ENCODE measurements around the gene MRPL19. TPM values are rescaled to one million over a fixed set of nuclear protein-coding genes. Genes with fewer than 3 reads are reported as not detected.

The MRPL19 gene
- 47.6 to 51.7 TPM (median 49.9 TPM) in 3 replicates for total RNA-seq

GRCh38 chr2:75646583-75647425 is at the start of gene MRPL19:
Gene MRPL19 (plus strand): TSS chr2:75646783. CDS start chr2:75646808, 25 bp downstream.
- H3K36me3 Mint-ChIP-seq = peaks cover 19% of the 10 kb centered on the region
- H3K9me3 Mint-ChIP-seq = no peaks in the 10 kb centered on the region
- no peaks in the 10 kb centered on the region for H3K27me3 Mint-ChIP-seq (ENCODE audit: low read depth)
- TF ChIP-seq CTCF (IDR thresholded peaks at IDR 0.05; ENCODE audit: unreplicated experiment) = no peak
- peak; percentile 47 to 72 for DNase-seq (ENCODE audit: low spot score in 2 of 2, unreplicated experiment in 2 of 2)
- H3K27ac Mint-ChIP-seq = peak within 1 kb of the TSS; percentile 94
- peak within 1 kb of the TSS; percentile 94 for H3K4me3 Mint-ChIP-seq
- peaks cover 13% of the 10 kb centered on the region for H3K4me1 Mint-ChIP-seq

GRCh38 chr2:75596784-75597183 is 49.8 kb upstream of the MRPL19 start:
- no peaks in the 10 kb centered on the region for H3K9me3 Mint-ChIP-seq
- DNase-seq (ENCODE audit: low spot score in 2 of 2, unreplicated experiment in 2 of 2) = no peak
- H3K36me3 Mint-ChIP-seq = no peaks in the 10 kb centered on the region
- peaks cover 42% of the 10 kb centered on the region for H3K4me1 Mint-ChIP-seq
- H3K27ac Mint-ChIP-seq = peak overlapping the region; percentile 12
- no peak for TF ChIP-seq CTCF (IDR thresholded peaks at IDR 0.05; ENCODE audit: unreplicated experiment)
- no peak overlapping the region for H3K4me3 Mint-ChIP-seq
- no peaks in the 10 kb centered on the region for H3K27me3 Mint-ChIP-seq (ENCODE audit: low read depth)

- Mint-ChIP-seq H3K4me1 (peaks cover 40% of the 10 kb centered on the region), H3K36me3 (no peaks in the 10 kb centered on the region), H3K9me3 (no peaks in the 10 kb centered on the region), H3K27me3 (ENCODE audit: low read depth) (no peaks in the 10 kb centered on the region), H3K4me3 (no peak overlapping the region), H3K27ac (no peak overlapping the region)
- no peak for DNase-seq (ENCODE audit: low spot score in 2 of 2, unreplicated experiment in 2 of 2)
- TF ChIP-seq CTCF (IDR thresholded peaks at IDR 0.05; ENCODE audit: unreplicated experiment) = no peak
Observed at GRCh38 chr2:75597949-75598348, 48.6 kb upstream of the MRPL19 start.

GRCh38 chr2:75598589-75599155 is 47.9 kb upstream of the MRPL19 start:
- no peaks in the 10 kb centered on the region for H3K27me3 Mint-ChIP-seq (ENCODE audit: low read depth)
- H3K9me3 Mint-ChIP-seq = no peaks in the 10 kb centered on the region
- no peak for DNase-seq (ENCODE audit: low spot score in 2 of 2, unreplicated experiment in 2 of 2)
- H3K27ac Mint-ChIP-seq = no peak overlapping the region
- H3K4me1 Mint-ChIP-seq = peaks cover 40% of the 10 kb centered on the region
- H3K36me3 Mint-ChIP-seq = no peaks in the 10 kb centered on the region
- no peak overlapping the region for H3K4me3 Mint-ChIP-seq
- no peak for TF ChIP-seq CTCF (IDR thresholded peaks at IDR 0.05; ENCODE audit: unreplicated experiment)

- no peak for DNase-seq (ENCODE audit: low spot score in 2 of 2, unreplicated experiment in 2 of 2)
- TF ChIP-seq CTCF (IDR thresholded peaks at IDR 0.05; ENCODE audit: unreplicated experiment) = no peak
- H3K36me3 Mint-ChIP-seq = no peaks in the 10 kb centered on the region
- H3K9me3 Mint-ChIP-seq = no peaks in the 10 kb centered on the region
- H3K4me1 Mint-ChIP-seq = peaks cover 28% of the 10 kb centered on the region
- H3K27ac Mint-ChIP-seq = no peak overlapping the region
- H3K27me3 Mint-ChIP-seq (ENCODE audit: low read depth) = no peaks in the 10 kb centered on the region
- no peak overlapping the region for H3K4me3 Mint-ChIP-seq
Observed at GRCh38 chr2:75600461-75601011, 46.0 kb upstream of the MRPL19 start.
